HG03060 (cell line): Measurements from ENCODE around the gene ZNF534.
"Not testable (repeated sequence)": the region's sequence is repeated elsewhere in the genome, so short reads cannot be mapped to it uniquely, and the experiment has no call there.

ENCODE experiments used
- ATAC-seq: cut with Tn5 transposase; IDR thresholded peaks from one replicate; pipeline ENCODE4 v1.9.1; 2021; ENCODE audit warnings: low read depth, moderate number of reproducible peaks; ENCODE audit not compliant: unreplicated experiment

Gene ZNF534

DNA sequence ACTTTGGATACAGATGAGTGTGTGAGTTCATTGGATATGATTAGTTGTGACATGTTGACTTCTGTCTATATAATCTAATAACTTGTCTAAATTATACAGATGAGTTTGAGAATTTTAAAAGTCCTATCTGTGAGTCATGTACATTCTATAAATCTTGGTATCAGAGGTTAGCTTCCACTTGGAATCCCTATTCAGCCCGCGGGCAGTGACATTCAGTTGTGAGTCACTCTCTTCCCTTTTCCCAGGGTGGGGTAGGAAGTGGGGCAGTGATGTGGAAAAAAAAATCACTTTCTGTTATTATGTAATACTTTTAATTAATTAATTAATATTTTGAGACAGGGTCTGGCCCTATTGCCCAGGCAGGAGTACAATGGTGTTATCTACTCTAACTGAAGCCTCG is 65.6 kb downstream of the ZNF534 start:
- no peak for ATAC-seq

DNA sequence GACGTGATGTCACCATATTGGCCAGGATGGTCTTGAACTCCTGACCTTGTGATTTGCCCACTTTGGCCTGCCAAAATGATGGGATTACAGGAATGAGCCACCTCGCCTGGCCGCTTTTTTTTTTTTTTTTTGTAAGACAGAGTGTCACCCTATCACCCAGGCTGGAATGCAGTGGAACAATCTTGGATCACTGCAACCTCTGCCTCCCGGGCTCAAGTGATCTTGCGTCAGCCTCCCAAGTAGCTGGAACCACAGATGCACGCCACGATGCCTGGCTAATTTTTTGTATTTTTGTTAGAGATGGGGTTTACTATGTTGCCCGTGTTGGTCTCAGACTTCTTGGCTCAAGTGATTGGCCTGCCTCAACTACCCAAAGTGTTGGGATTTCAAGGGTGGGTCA is 69.6 kb downstream of the ZNF534 start:
- ATAC-seq = no peak

DNA sequence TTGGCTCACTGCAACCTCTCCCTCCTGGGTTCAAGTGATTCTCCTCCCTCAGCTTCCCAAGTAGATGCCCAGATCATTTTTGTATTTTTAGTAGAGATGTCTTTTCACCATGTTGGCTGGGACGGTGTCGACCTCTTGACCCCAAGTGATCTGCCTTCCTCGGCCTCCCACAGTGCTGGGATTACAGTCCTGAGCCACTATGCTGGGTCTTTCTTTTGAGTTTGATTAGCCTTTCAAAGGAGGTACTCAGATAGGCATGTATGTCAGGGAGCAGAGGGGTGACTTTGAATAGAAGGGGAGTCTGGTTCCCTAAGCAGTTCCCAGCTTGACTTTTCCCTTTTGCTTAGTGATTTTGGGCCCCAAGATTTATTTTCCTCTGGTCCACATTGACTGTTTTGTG is 71.5 kb downstream of the ZNF534 start:
- ATAC-seq = not testable (repeated sequence)

DNA sequence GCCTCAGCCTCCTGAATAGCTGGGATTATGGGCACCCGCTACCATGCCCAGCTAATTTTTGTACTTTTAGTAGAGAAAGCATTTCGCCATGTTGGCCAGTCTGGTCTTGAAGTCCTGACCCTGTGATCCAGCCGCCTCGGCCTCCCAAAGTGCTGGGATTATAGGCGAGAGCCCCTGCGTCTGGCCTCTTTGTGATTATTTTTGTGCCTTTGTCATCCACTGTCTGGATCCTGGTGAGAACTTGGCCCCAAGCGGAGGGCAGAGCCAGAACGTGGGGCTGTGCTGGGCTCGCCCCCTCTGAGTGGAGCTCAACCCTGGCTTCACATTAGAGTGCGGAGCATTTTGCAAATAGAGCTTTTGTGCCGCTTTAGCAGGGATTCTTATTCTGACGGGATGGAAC is 72.0 kb downstream of the ZNF534 start:
- ATAC-seq = not testable (repeated sequence)
